Measurements from ENCODE around the gene MRPL44.

Gene MRPL44

DNA sequence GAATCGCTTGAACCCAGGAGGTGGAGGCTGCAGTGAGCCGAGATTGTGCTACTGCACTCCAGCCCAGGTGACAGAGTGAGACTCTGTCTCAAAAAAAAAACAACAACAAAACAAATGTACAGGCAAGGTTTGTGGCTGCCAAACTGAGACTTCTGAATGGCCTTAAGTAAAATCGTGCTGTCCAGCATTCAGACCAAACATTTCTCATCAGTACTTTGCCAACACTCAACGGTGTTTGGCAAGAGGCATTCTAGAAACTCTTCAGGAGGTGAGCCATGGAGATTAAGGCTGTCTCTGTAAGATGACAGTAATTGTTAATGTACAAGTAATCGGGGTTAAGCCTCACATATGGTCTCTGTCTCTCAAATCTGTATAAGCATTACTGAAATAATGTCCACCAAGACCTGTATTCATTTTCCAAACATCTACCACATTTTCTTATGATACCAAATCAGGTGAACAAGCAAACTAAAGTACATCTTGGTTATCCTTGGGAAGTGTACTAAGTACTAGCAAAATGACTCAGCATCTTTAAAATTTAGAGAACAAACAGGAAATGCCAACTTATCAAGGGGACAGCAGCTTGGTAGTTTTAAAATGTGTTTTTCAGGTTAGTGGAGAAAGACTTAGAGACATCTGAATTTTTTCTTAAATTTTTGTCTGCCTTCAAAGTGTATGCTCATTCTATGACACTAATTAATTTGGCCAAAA is 52.5 kb downstream of the MRPL44 start:
- Histone ChIP-seq H2AFZ (ENCODE audit: low read length, unreplicated experiment) (peak overlapping the region; percentile 16), H3K27me3 (ENCODE audit: insufficient read depth, low read length) (no peaks in the 10 kb centered on the region), H3K4me1 (ENCODE audit: control insufficient read depth, insufficient read depth, low read length, unreplicated experiment) (peaks cover 50% of the 10 kb centered on the region), H3K4me3 (ENCODE audit: low read depth, low read length) (no peak overlapping the region; the same call in 1 of the 2 replicates), H3K79me2 (ENCODE audit: control insufficient read depth, insufficient read depth, low read length, unreplicated experiment) (peaks cover 93% of the 10 kb centered on the region), H3K27ac (ENCODE audit: low read depth, low read length) (peak overlapping the region; percentile 75), H3K36me3 (ENCODE audit: insufficient read depth, low read length) (peaks cover 9% of the 10 kb centered on the region)

DNA sequence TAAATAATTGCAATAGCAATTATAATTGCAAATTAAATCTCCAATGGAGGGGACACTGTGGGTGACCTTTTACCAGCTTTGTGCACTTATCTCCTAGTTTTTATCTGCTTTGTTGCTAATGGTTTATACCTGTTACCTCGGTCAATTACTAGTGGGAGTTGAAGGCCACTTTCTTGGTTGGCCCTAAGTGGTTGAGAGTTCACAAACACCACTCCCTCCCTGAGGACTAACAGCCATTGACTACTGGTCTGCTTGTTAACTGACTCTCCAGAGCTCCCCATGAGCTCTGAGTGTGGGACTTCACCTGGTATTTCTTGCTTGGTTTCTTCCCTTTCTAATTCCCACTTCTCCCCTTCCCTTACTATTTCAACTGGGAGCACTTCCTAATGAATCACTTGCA is 54.6 kb downstream of the MRPL44 start:
- Histone ChIP-seq H3K4me3 (ENCODE audit: low read depth, low read length) (no peak overlapping the region), H3K4me1 (ENCODE audit: control insufficient read depth, insufficient read depth, low read length, unreplicated experiment) (peaks cover 40% of the 10 kb centered on the region), H3K27me3 (ENCODE audit: insufficient read depth, low read length) (no peaks in the 10 kb centered on the region), H2AFZ (ENCODE audit: low read length, unreplicated experiment) (no peak overlapping the region), H3K79me2 (ENCODE audit: control insufficient read depth, insufficient read depth, low read length, unreplicated experiment) (peaks cover 94% of the 10 kb centered on the region), H3K27ac (ENCODE audit: low read depth, low read length) (no peak overlapping the region), H3K36me3 (ENCODE audit: insufficient read depth, low read length) (peaks cover 6% of the 10 kb centered on the region)

DNA sequence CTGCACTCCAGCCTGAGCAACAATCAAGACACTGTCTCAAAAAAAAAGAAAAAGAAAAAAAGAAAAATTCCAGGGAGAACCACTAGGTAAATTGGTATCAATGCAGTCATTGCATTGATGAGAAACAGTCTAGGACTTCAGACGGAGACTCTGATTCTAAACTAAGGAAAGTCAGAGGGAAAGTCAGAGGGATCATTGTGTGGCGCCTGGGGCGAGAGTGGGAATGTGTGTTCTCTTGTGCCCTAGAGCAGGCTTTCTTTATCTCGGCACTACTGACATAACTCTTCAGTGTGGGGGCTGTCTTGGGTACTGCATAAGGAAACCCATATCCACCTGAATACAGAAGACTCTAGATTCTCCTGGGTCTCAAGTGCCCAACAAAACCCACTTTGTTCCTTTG is 57.1 kb downstream of the MRPL44 start:
- no peak overlapping the region for H2AFZ ChIP-seq (ENCODE audit: low read length, unreplicated experiment)
- H3K27me3 ChIP-seq (ENCODE audit: insufficient read depth, low read length) = no peaks in the 10 kb centered on the region
- H3K79me2 ChIP-seq (ENCODE audit: control insufficient read depth, insufficient read depth, low read length, unreplicated experiment) = peaks cover 95% of the 10 kb centered on the region
- H3K4me1 ChIP-seq (ENCODE audit: control insufficient read depth, insufficient read depth, low read length, unreplicated experiment) = peaks cover 34% of the 10 kb centered on the region
- H3K27ac ChIP-seq (ENCODE audit: low read depth, low read length) = no peak overlapping the region
- H3K4me3 ChIP-seq (ENCODE audit: low read depth, low read length) = no peak overlapping the region
- peaks cover 3% of the 10 kb centered on the region; the same call in 1 of the 2 replicates for H3K36me3 ChIP-seq (ENCODE audit: insufficient read depth, low read length)

DNA sequence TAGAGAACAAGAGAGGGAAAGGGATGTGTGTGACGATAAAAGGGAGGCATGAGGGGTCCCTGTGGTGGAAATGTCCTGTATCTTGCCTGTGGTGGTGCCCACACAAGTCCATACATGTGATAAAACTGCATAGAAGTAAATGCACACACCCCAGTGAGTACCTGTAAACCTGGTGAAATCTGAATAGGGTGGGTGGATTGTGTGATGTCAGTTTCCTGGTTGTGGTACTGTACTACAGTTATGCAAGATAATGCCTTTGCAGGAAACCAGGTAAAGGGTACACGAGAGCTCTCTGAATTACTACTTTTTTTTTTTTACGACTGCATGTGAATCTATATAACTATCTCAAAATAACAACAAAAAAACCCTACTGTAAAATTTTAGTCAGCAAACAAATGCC is 59.7 kb downstream of the MRPL44 start:
- no peaks in the 10 kb centered on the region for H3K27me3 ChIP-seq (ENCODE audit: insufficient read depth, low read length)
- no peak overlapping the region for H2AFZ ChIP-seq (ENCODE audit: low read length, unreplicated experiment)
- H3K79me2 ChIP-seq (ENCODE audit: control insufficient read depth, insufficient read depth, low read length, unreplicated experiment) = peaks cover 94% of the 10 kb centered on the region
- H3K27ac ChIP-seq (ENCODE audit: low read depth, low read length) = no peak overlapping the region
- no peak overlapping the region for H3K4me3 ChIP-seq (ENCODE audit: low read depth, low read length)
- H3K4me1 ChIP-seq (ENCODE audit: control insufficient read depth, insufficient read depth, low read length, unreplicated experiment) = peaks cover 17% of the 10 kb centered on the region
- H3K36me3 ChIP-seq (ENCODE audit: insufficient read depth, low read length) = peaks cover 3% of the 10 kb centered on the region; the same call in 1 of the 2 replicates
